Liver (tissue), 3 donors: ENCODE data around the gene TNS3.

Source experiments
- CTCF ChIP-seq: fragments of 150-350 bp; IDR thresholded peaks from 2 replicates; pipeline ENCODE4 v1.5.1; 2017; ENCODE audit warnings: improper control_type of control experiment, low read depth, low read length; ENCODE audit not compliant: missing input control
- EGR1 ChIP-seq, 2 donors: IDR thresholded peaks; 2 replicates each; pipeline ENCODE4 v1.6.1; 2016 to 2018; ENCODE audit warnings: antibody characterized with exemption in 2 of 2, low read depth in 2 of 2
- FOXA1 ChIP-seq: IDR thresholded peaks from 2 replicates; pipeline ENCODE4 v1.6.1; 2016; ENCODE audit warnings: antibody characterized with exemption
- GABPA ChIP-seq, 2 donors: IDR thresholded peaks in 1 of 2; conservative IDR thresholded peaks in 1 of 2; 2 replicates each; pipeline ENCODE4 v1.6.1; 2016; ENCODE audit warnings: antibody characterized with exemption in 2 of 2, mild to moderate bottlenecking in 1 of 2, moderate library complexity in 1 of 2
- JUND ChIP-seq, 2 donors: IDR thresholded peaks; 2 replicates each; pipeline ENCODE4 v1.6.1; 2016; ENCODE audit warnings: antibody characterized with exemption in 2 of 2
- MAX ChIP-seq: IDR thresholded peaks from 2 replicates; pipeline ENCODE4 v1.6.1; 2016; ENCODE audit warnings: antibody characterized with exemption
- RAD21 ChIP-seq, 2 donors: IDR thresholded peaks; 2 replicates each; pipeline ENCODE4 v1.6.1; 2016; ENCODE audit warnings: antibody characterized with exemption in 2 of 2, mild to moderate bottlenecking in 2 of 2
- REST ChIP-seq: IDR thresholded peaks from 2 replicates; pipeline ENCODE4 v1.6.1; 2016; ENCODE audit warnings: antibody characterized with exemption, mild to moderate bottlenecking
- SP1 ChIP-seq: IDR thresholded peaks from 2 replicates; pipeline ENCODE4 v1.6.1; 2018; ENCODE audit warnings: antibody characterized with exemption, mild to moderate bottlenecking
- TAF1 ChIP-seq: conservative IDR thresholded peaks from 2 replicates; pipeline ENCODE4 v1.6.1; 2016; ENCODE audit warnings: antibody characterized with exemption, mild to moderate bottlenecking
- ZBTB33 ChIP-seq: IDR thresholded peaks from 2 replicates; pipeline ENCODE4 v1.6.1; 2016; ENCODE audit warnings: antibody characterized with exemption
- donor health status: healthy.
- donor health status: healthy.

GRCh38 chr7:47381134-47381495 is 200.8 kb downstream of the TNS3 start:
- TF ChIP-seq CTCF (no peak), JUND (IDR thresholded peaks at IDR 0.05) (no peak), MAX (no peak), SP1 (no peak), REST (no peak), EGR1 (IDR thresholded peaks at IDR 0.05; ENCODE audit: low read depth in 2 of 2) (no peak), ZBTB33 (no peak), TAF1 (no peak), GABPA (IDR thresholded peaks at IDR 0.05 in 1 of 2, conservative IDR thresholded peaks at IDR 0.05 in 1 of 2) (no peak), FOXA1 (no peak), RAD21 (IDR thresholded peaks at IDR 0.05) (no peak)
